GM23248 (cell line): ENCODE results near the gene PAFAH1B2.

Source experiments
- EZH2 ChIP-seq: fragments of 200-600 bp; sonication (generic); IDR thresholded peaks from 2 replicates; pipeline ENCODE4 v1.6.1; 2018; ENCODE audit warnings: antibody characterized with exemption, mild to moderate bottlenecking; ENCODE audit not compliant: insufficient read depth, poor library complexity, severe bottlenecking
- EZH2phosphoT487 ChIP-seq: fragments of 200-600 bp; sonication (generic); IDR thresholded peaks from 2 replicates; pipeline ENCODE4 v1.6.1; 2018; ENCODE audit warnings: antibody characterized with exemption, moderate library complexity, mild to moderate bottlenecking, low read depth; ENCODE audit not compliant: insufficient read depth

DNA sequence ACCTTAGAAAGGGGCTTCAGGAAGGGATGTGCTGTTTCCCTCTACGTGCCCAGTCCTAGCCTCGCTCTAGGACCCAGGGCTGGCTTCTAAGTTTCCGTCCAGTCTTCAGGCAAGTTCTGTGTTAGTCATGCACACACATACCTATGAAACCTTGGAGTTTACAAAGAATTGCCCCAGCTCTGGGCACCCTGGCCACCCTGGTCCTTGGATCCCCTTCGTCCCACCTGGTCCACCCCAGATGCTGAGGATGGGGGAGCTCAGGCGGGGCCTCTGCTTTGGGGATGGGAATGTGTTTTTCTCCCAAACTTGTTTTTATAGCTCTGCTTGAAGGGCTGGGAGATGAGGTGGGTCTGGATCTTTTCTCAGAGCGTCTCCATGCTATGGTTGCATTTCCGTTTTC, 52.9 kb downstream of the PAFAH1B2 start:
- no peak for TF ChIP-seq EZH2
- TF ChIP-seq EZH2phosphoT487 = no peak
